ENCODE measurements around the gene HYAL2.
"Not testable (repeated sequence)": the region's sequence is repeated elsewhere in the genome, so short reads cannot be mapped to it uniquely, and the experiment has no call there.

Gene HYAL2

DNA sequence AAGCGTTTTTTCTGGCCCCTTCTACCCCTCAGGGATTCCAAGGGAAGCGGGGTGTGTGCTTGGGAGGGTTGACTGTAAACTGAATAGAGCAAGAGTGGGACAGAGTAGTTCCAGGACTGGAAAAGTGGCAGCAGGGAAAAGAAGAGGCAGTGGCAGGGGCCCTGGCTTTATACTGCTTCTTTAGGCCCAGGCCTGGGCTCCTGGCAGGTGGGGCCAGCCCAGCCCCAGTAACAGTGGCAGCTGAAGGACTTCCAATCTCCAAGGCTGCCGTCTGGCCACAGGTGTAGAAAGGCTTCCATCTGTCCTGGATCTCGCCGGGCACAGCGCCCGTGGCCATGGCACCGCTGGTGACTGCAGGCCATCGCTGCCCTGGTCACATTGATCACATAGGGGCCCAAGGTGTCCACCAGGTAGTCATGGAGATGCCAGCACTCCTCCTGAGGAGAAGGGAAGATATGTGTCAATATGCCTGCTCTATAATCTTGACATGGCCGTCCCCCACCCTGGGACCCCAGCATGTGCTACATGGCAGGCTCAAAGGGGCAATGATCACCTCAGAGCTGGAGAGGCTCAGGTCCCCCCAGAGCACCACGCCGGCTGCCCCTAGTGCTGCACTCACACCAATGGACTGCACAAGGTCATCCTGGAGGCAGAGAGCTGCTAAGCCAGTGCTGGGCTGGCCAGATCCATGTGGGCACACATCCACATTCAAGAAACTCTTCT, 29.3 kb downstream of the HYAL2 start:
- no peak for DNase-seq
- Histone ChIP-seq H3K9me3 (ENCODE audit: control insufficient read depth, low read length) (no peaks in the 10 kb centered on the region), H3K4me3 (ENCODE audit: insufficient read depth, low read depth, low read length, poor library complexity, severe bottlenecking) (no peak overlapping the region), H3K27me3 (replicated peaks; ENCODE audit: control insufficient read depth, insufficient read depth, low read length, poor library complexity, severe bottlenecking) (no peaks in the 10 kb centered on the region), H3K36me3 (ENCODE audit: control insufficient read depth, insufficient read depth, low read length) (peaks cover 21% of the 10 kb centered on the region), H3K4me1 (ENCODE audit: control insufficient read depth, insufficient read depth, low read length, poor library complexity, severe bottlenecking) (peaks cover 20% of the 10 kb centered on the region), H3K27ac (ENCODE audit: insufficient read depth, low read length, poor library complexity, severe bottlenecking) (peak overlapping the region; percentile 76)

DNA sequence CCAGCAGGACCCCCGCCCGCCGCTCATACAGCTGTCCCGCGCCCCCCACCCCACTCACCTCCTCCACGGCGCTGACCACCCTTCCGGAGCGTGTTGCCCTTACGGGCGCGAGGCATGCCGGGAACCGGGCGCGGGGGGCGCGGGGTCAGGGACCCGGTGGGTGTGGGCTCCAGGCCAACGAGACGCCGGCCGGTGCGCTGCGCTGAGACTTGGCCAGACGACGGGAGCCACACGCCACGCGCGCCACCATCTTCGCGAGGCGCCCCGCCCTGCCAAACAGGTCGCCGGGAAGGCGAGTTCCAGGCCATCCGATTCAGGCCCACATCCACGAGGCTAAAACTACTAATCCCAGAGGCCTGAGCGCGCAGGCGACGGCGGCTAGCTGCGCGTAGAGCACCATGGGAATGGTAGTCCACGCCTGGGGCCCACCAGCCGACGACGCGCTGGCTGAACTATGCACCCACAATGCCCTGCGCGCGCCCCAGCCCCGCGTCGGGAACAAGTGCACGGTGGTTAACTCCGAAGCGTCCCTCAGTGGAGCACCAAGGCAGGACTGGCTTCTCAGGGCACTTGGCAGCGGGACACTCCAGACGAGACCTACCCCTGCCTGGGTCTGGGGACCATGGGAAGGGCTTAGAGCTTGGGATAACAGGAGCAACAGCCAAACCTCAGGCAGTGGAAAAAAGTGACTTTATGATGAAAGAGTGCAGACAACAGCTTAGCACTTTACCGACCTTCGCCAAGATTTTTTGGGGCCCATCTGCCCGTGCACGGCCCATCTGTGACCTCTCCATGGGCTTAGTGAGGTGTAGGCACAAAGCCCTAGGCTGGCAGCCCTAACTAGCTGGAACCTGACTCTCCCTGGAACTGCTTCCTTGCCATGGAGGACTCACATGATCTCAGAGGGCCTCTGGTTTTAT, 30.1 kb downstream of the HYAL2 start, which contains the start of gene IFRD2:
Gene IFRD2 (minus strand): TSS at position 271 of the 920 bp plus-strand sequence. CDS start 155 bp downstream, at position 116.
- peak; percentile 88 to 94 (median 93) for DNase-seq
- H3K27me3 ChIP-seq (replicated peaks; ENCODE audit: control insufficient read depth, insufficient read depth, low read length, poor library complexity, severe bottlenecking) = no peaks in the 10 kb centered on the region
- H3K9me3 ChIP-seq (ENCODE audit: control insufficient read depth, low read length) = no peaks in the 10 kb centered on the region
- H3K4me3 ChIP-seq (ENCODE audit: insufficient read depth, low read depth, low read length, poor library complexity, severe bottlenecking) = peak within 1 kb of the TSS; percentile 96
- H3K4me1 ChIP-seq (ENCODE audit: control insufficient read depth, insufficient read depth, low read length, poor library complexity, severe bottlenecking) = peaks cover 17% of the 10 kb centered on the region
- peaks cover 29% of the 10 kb centered on the region for H3K36me3 ChIP-seq (ENCODE audit: control insufficient read depth, insufficient read depth, low read length)
- peak within 1 kb of the TSS; percentile 76 for H3K27ac ChIP-seq (ENCODE audit: insufficient read depth, low read length, poor library complexity, severe bottlenecking)

GRCh38 chr3:50290161-50290641, 32.3 kb downstream of the HYAL2 start:
- DNase-seq = no peak
- Histone ChIP-seq H3K36me3 (ENCODE audit: control insufficient read depth, insufficient read depth, low read length) (peaks cover 31% of the 10 kb centered on the region), H3K4me1 (ENCODE audit: control insufficient read depth, insufficient read depth, low read length, poor library complexity, severe bottlenecking) (peaks cover 17% of the 10 kb centered on the region), H3K9me3 (ENCODE audit: control insufficient read depth, low read length) (no peaks in the 10 kb centered on the region), H3K27me3 (replicated peaks; ENCODE audit: control insufficient read depth, insufficient read depth, low read length, poor library complexity, severe bottlenecking) (no peaks in the 10 kb centered on the region), H3K27ac (ENCODE audit: insufficient read depth, low read length, poor library complexity, severe bottlenecking) (no peak overlapping the region), H3K4me3 (ENCODE audit: insufficient read depth, low read depth, low read length, poor library complexity, severe bottlenecking) (no peak overlapping the region)

- peaks cover 17% of the 10 kb centered on the region for H3K4me1 ChIP-seq (ENCODE audit: control insufficient read depth, insufficient read depth, low read length, poor library complexity, severe bottlenecking)
These were observed 33.4 kb downstream of the HYAL2 start for GRCh38 chr3:50289130-50289529.

DNA sequence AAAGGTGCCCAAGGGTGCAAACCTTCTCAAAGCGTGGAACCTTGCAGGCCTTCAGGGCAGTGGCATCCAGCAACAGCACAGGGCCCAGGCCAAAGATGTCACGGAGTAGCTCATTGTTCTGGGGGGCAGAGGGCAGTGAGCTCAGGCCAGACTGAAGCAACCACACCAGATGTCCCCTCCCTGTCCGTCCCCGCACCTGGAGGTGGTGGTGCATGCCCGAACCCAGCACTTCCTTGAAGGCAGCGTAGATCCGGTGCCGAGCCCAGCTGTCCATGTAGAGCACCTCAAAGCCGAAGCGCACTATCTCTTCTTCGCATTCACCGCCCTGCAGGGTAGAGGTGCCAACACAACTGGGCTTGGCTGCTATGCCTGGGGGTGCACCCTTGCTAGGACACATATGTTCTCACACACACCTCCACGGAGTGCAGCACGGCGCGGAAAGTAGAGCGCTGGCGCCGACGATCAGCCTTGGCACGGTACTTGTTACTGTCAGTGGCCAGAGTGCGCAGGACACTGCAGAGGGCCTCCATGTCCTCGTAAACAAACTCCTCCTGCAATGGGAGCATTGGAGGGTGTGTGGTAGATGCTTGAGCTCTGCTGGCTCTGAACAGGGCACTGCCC, 34.0 kb downstream of the HYAL2 start:
- H3K4me3 ChIP-seq (ENCODE audit: insufficient read depth, low read depth, low read length, poor library complexity, severe bottlenecking) = no peak overlapping the region
- peaks cover 17% of the 10 kb centered on the region for H3K4me1 ChIP-seq (ENCODE audit: control insufficient read depth, insufficient read depth, low read length, poor library complexity, severe bottlenecking)
- H3K27me3 ChIP-seq (replicated peaks; ENCODE audit: control insufficient read depth, insufficient read depth, low read length, poor library complexity, severe bottlenecking) = no peaks in the 10 kb centered on the region
- H3K9me3 ChIP-seq (ENCODE audit: control insufficient read depth, low read length) = no peaks in the 10 kb centered on the region
- H3K27ac ChIP-seq (ENCODE audit: insufficient read depth, low read length, poor library complexity, severe bottlenecking) = no peak overlapping the region
- DNase-seq = no peak
- H3K36me3 ChIP-seq (ENCODE audit: control insufficient read depth, insufficient read depth, low read length) = peaks cover 31% of the 10 kb centered on the region

More at GRCh38 chr3:50289130-50289529, 33.4 kb downstream of the HYAL2 start:
- peaks cover 31% of the 10 kb centered on the region for H3K36me3 ChIP-seq (ENCODE audit: control insufficient read depth, insufficient read depth, low read length)
- no peaks in the 10 kb centered on the region for H3K27me3 ChIP-seq (replicated peaks; ENCODE audit: control insufficient read depth, insufficient read depth, low read length, poor library complexity, severe bottlenecking)
- no peaks in the 10 kb centered on the region for H3K9me3 ChIP-seq (ENCODE audit: control insufficient read depth, low read length)
- no peak for DNase-seq
- H3K4me3 ChIP-seq (ENCODE audit: insufficient read depth, low read depth, low read length, poor library complexity, severe bottlenecking) = no peak overlapping the region
- no peak overlapping the region for H3K27ac ChIP-seq (ENCODE audit: insufficient read depth, low read length, poor library complexity, severe bottlenecking)

DNA sequence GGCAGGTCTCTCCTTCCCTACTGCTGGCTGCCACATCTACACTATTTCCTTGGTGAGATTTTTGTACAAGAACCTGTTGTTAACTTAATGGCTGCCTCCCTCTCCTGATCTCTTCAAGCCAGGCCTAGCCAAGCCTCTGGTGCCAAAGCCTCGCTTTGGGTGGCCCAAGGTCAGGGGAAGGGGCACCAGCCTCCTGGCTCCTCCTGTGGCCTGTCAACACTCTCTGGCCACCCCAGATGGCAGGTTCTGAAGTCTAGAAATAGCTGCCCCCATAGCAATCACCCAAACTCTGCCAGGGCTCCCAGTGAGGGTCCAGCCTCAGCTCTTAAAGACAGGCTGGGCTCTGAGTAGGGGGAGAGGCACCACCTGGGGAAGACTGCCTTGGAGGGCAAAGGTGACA, 35.3 kb downstream of the HYAL2 start:
- Histone ChIP-seq H3K4me3 (ENCODE audit: insufficient read depth, low read depth, low read length, poor library complexity, severe bottlenecking) (no peak overlapping the region), H3K9me3 (ENCODE audit: control insufficient read depth, low read length) (no peaks in the 10 kb centered on the region), H3K27me3 (replicated peaks; ENCODE audit: control insufficient read depth, insufficient read depth, low read length, poor library complexity, severe bottlenecking) (no peaks in the 10 kb centered on the region), H3K36me3 (ENCODE audit: control insufficient read depth, insufficient read depth, low read length) (peaks cover 31% of the 10 kb centered on the region), H3K27ac (ENCODE audit: insufficient read depth, low read length, poor library complexity, severe bottlenecking) (no peak overlapping the region), H3K4me1 (ENCODE audit: control insufficient read depth, insufficient read depth, low read length, poor library complexity, severe bottlenecking) (peaks cover 9% of the 10 kb centered on the region)
- DNase-seq = no peak

DNA sequence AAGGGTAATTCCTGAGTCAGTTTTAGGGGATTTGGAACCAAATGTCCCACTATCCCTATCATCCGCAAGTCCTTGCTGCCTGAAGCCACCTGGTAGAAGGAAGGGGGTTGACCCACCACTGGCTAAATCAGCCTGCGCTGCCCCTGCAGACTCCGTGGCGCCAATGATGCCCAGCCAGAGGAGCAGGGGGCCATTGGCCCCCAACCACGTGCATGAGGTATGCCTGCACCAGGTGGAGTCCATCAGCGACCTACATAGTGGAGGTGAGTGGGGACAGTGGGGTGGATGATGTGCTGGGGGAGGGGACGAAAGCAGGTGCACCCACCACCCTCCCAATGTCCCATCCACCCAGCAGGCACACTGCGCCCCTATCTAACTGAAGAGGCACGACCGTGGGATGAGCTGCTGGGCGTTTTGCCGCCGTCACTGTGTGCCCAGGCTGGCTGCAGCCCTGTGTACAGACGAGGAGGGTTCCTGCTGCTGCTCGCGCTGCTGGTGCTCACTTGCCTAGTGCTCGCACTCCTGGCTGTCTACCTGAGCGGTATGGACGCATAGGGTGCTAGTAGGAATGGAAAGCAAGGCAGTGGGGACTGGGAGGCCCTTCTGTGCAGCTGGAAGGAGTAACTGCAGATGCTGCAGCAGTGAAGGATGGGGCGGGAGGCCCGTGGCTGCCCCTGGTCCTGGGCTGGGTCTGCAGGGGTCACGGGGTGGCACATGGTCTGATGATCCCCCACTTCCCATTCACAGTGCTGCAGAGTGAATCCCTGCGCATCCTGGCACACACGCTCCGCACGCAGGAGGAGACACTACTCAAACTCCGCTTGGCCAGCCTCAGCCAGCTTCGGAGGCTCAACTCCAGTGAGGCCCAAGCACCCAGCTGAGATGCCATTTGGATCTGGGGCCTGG, 36.0 kb downstream of the HYAL2 start:
- peaks cover 5% of the 10 kb centered on the region for H3K4me1 ChIP-seq (ENCODE audit: control insufficient read depth, insufficient read depth, low read length, poor library complexity, severe bottlenecking)
- peaks cover 31% of the 10 kb centered on the region for H3K36me3 ChIP-seq (ENCODE audit: control insufficient read depth, insufficient read depth, low read length)
- H3K9me3 ChIP-seq (ENCODE audit: control insufficient read depth, low read length) = no peaks in the 10 kb centered on the region
- DNase-seq = no peak
- no peak overlapping the region for H3K4me3 ChIP-seq (ENCODE audit: insufficient read depth, low read depth, low read length, poor library complexity, severe bottlenecking)
- no peaks in the 10 kb centered on the region for H3K27me3 ChIP-seq (replicated peaks; ENCODE audit: control insufficient read depth, insufficient read depth, low read length, poor library complexity, severe bottlenecking)
- no peak overlapping the region for H3K27ac ChIP-seq (ENCODE audit: insufficient read depth, low read length, poor library complexity, severe bottlenecking)

- not testable (repeated sequence) for H3K4me1 ChIP-seq (ENCODE audit: control insufficient read depth, insufficient read depth, low read length, poor library complexity, severe bottlenecking); H3K4me3 ChIP-seq (ENCODE audit: insufficient read depth, low read depth, low read length, poor library complexity, severe bottlenecking); DNase-seq; H3K27ac ChIP-seq (ENCODE audit: insufficient read depth, low read length, poor library complexity, severe bottlenecking); H3K27me3 ChIP-seq (replicated peaks; ENCODE audit: control insufficient read depth, insufficient read depth, low read length, poor library complexity, severe bottlenecking); H3K9me3 ChIP-seq (ENCODE audit: control insufficient read depth, low read length)
- peaks cover 19% of the 10 kb centered on the region for H3K36me3 ChIP-seq (ENCODE audit: control insufficient read depth, insufficient read depth, low read length)
These were observed 38.4 kb downstream of the HYAL2 start for GRCh38 chr3:50284121-50284520.

All from effector memory CD4-positive, alpha-beta T cell (primary cell).